PC-9 (cell line): Measurements from ENCODE around the gene GFAP. TPM values are rescaled to one million over a fixed set of nuclear protein-coding genes. Genes with fewer than 3 reads are reported as not detected.

Experiments
- BruUV-seq: library from RNA; stranded (reverse); fragments of 400-500 nt; replicated peaks from 2 replicates; lab custom pipeline; 2021; lab: Mats Ljungman, UMichigan
- CTCF ChIA-PET: fragments of 300-600 bp; sonication (Branson Sonifier 250); formaldehyde crosslinking; loops from one replicate; lab custom pipeline; 2022; ENCODE audit warnings: antibody characterized with exemption; lab: Charles Lee
- POLR2A ChIA-PET: fragments of 300-600 bp; sonication (Branson Sonifier 250); formaldehyde crosslinking; loops from one replicate; lab custom pipeline; 2022; ENCODE audit warnings: antibody characterized with exemption; ENCODE audit not compliant: unreplicated experiment; lab: Charles Lee
- DNase-seq, 2 experiments: peaks; one replicate each; pipeline versions ENCODE4 v3.0.0 to v3.0.0-alpha.2; 2015 to 2022; ENCODE audit warnings: mixed read lengths in 1 of 2
- H2AFZ ChIP-seq: fragments of 200-600 bp; sonication (generic); 2 replicates; pipeline ENCODE4 v1.8.1; 2017; ENCODE audit warnings: antibody characterized with exemption
- H3F3A ChIP-seq: fragments of 200-600 bp; sonication (generic); 2 replicates; pipeline ENCODE4 v1.8.1; 2017; ENCODE audit warnings: antibody characterized with exemption, mild to moderate bottlenecking, low read depth; ENCODE audit not compliant: insufficient read depth
- H3K27ac ChIP-seq: fragments of 200-600 bp; sonication (generic); 2 replicates; pipeline ENCODE4 v1.6.1; 2016; ENCODE audit warnings: mixed run types
- H3K27me3 ChIP-seq: fragments of 200-600 bp; sonication (generic); 2 replicates; pipeline ENCODE4 v1.6.1; 2016; ENCODE audit warnings: low read depth, mixed run types; ENCODE audit not compliant: insufficient read depth
- H3K36me3 ChIP-seq: fragments of 200-600 bp; sonication (generic); 2 replicates; pipeline ENCODE4 v1.6.1; 2016; ENCODE audit warnings: low read depth, mixed run types
- H3K4me1 ChIP-seq: fragments of 200-600 bp; sonication (generic); replicated peaks from 2 replicates; pipeline ENCODE4 v1.6.1; 2016; ENCODE audit warnings: mixed run types; ENCODE audit not compliant: insufficient read depth
- H3K4me2 ChIP-seq: fragments of 200-600 bp; sonication (generic); 2 replicates; pipeline ENCODE4 v1.6.1; 2017; ENCODE audit warnings: mixed run types
- H3K4me3 ChIP-seq: fragments of 200-600 bp; sonication (generic); 2 replicates; pipeline ENCODE4 v1.6.1; 2016; ENCODE audit warnings: mixed run types
- H3K79me2 ChIP-seq: fragments of 200-600 bp; sonication (generic); 2 replicates; pipeline ENCODE4 v1.6.1; 2017; ENCODE audit warnings: low read depth, mixed run types
- H3K9me2 ChIP-seq: fragments of 200-600 bp; sonication (generic); 2 replicates; pipeline ENCODE4 v1.8.1; 2017; ENCODE audit warnings: mild to moderate bottlenecking; ENCODE audit not compliant: insufficient read depth
- H3K9me3 ChIP-seq: fragments of 200-600 bp; sonication (generic); 2 replicates; pipeline ENCODE4 v1.8.1; 2016; ENCODE audit warnings: low read depth; ENCODE audit not compliant: insufficient read depth
- H4K20me1 ChIP-seq: fragments of 200-600 bp; sonication (generic); 2 replicates; pipeline ENCODE4 v1.8.1; 2017; ENCODE audit not compliant: insufficient read depth
- EZH2 ChIP-seq: fragments of 200-600 bp; sonication (generic); IDR thresholded peaks from 2 replicates; pipeline ENCODE4 v1.8.0; 2017; ENCODE audit warnings: antibody characterized with exemption, low read depth
- intact Hi-C: fragments of 100-400 bp; cut with micrococcal nuclease; formaldehyde crosslinking; loops from one replicate; pipeline ENCODE4 v1.10.0; 2022; ENCODE audit not compliant: unreplicated experiment
- total RNA-seq: library from RNA; stranded (reverse); gene quantifications from 2 replicates; pipeline ENCODE4 v1.2.3, GENCODE V29; 2021
- TF ChIP-seq, protein P1 (sequence below): fragments of 200-600 bp; sonication (generic); conservative IDR thresholded peaks from 2 replicates; pipeline ENCODE4 v1.6.1; 2017; ENCODE audit warnings: mixed run types, antibody characterized with exemption, mild to moderate bottlenecking, moderate library complexity

Gene GFAP
- total RNA-seq, 1 experiment from 2014 or later = not detected

DNA sequence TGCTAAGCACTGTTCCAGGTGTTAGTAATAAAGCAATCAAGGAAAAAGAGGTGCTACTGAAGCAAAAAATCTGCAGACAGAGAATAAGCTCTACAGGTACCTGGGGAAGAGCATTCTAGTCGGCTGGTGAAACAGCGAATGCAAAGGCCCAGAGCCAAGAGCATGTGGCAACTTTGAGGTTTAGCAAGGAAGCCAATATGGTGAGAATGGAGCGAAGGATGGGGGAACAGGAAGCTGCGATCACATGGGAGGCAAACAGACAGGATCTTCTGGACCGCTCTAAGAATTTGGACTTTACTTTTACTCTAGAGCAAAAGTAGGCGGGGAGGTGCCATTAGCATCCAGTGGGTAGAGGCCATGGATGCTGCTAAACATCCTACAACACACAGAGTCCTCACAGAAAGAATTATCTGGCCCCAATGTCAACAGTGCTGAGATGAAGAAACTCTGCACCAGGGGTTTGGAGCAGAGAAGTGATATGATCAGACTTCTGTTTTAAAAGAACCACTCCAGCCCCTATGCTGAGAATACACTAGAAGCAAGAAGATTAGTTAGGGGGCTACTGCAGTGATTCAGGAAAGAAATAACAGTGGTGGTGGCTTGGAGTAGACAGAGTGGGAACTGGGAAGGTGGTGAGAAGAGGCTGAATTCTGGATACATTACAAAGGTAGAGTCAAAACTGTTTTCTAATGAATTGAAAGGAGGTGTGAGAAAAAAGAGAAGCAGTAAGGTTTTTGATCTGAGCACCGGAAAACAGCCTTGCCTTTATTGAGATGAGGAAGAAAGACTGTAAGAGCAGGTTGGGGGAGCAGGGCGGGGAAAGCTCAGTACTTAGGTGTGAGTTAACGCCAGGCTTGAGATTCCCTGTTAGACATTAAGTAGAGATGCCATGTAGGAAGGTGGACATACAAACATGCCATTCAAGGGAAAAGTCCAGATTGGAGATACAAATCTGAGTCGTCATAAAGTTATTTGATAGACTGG, 27.0 kb downstream of the GFAP start:
- Histone ChIP-seq H3K27ac (no peak overlapping the region), H3K36me3 (peaks cover 31% of the 10 kb centered on the region), H3F3A (peaks cover 4% of the 10 kb centered on the region; the same call in 1 of the 2 replicates), H3K4me1 (no peaks in the 10 kb centered on the region), H4K20me1 (peaks cover 37% of the 10 kb centered on the region), H3K9me2 (no peaks in the 10 kb centered on the region), H2AFZ (no peak overlapping the region), H3K4me3 (no peak overlapping the region), H3K27me3 (no peaks in the 10 kb centered on the region), H3K9me3 (no peaks in the 10 kb centered on the region), H3K4me2 (no peak overlapping the region), H3K79me2 (peaks cover 51% of the 10 kb centered on the region)
- intact Hi-C loops = no loop called here
- no TSS peak for BruUV-seq
- ChIA-PET POLR2A (no interaction called here), CTCF (no interaction called here)
- no peak for DNase-seq
- TF ChIP-seq EZH2 = no peak
- TF ChIP-seq, protein P1, sequence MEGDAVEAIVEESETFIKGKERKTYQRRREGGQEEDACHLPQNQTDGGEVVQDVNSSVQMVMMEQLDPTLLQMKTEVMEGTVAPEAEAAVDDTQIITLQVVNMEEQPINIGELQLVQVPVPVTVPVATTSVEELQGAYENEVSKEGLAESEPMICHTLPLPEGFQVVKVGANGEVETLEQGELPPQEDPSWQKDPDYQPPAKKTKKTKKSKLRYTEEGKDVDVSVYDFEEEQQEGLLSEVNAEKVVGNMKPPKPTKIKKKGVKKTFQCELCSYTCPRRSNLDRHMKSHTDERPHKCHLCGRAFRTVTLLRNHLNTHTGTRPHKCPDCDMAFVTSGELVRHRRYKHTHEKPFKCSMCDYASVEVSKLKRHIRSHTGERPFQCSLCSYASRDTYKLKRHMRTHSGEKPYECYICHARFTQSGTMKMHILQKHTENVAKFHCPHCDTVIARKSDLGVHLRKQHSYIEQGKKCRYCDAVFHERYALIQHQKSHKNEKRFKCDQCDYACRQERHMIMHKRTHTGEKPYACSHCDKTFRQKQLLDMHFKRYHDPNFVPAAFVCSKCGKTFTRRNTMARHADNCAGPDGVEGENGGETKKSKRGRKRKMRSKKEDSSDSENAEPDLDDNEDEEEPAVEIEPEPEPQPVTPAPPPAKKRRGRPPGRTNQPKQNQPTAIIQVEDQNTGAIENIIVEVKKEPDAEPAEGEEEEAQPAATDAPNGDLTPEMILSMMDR = no peak

DNA sequence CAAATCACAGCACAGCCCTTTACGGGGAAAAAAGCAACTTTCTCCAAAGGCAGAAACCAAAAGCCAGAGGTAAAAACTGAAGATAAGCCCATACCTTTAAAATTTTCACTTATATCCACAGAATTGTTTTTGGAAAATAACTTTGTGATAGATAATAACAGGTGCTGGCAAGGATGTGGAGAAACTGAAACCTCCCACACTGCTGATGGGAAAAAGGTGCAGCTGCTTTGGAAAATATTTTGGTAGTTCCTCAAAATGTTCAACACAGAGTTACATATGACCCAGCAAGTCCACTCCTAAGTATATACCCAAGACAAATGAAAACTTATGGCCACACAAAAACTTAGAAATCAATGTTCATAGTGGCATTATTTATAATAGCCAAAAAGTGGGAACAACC, 28.3 kb downstream of the GFAP start:
- no peak for DNase-seq
- Histone ChIP-seq H3K9me2 (no peaks in the 10 kb centered on the region), H2AFZ (no peak overlapping the region), H3K4me2 (no peak overlapping the region), H3K4me3 (no peak overlapping the region), H3K4me1 (no peaks in the 10 kb centered on the region), H3K36me3 (peaks cover 33% of the 10 kb centered on the region), H3K9me3 (no peaks in the 10 kb centered on the region), H3F3A (peaks cover 9% of the 10 kb centered on the region; the same call in 1 of the 2 replicates), H3K79me2 (peaks cover 39% of the 10 kb centered on the region), H3K27ac (no peak overlapping the region), H3K27me3 (no peaks in the 10 kb centered on the region), H4K20me1 (peaks cover 37% of the 10 kb centered on the region)
- POLR2A ChIA-PET = no interaction called here
- CTCF ChIA-PET = no interaction called here
- no TSS peak for BruUV-seq
- intact Hi-C loops = no loop called here
- no peak for TF ChIP-seq EZH2

DNA sequence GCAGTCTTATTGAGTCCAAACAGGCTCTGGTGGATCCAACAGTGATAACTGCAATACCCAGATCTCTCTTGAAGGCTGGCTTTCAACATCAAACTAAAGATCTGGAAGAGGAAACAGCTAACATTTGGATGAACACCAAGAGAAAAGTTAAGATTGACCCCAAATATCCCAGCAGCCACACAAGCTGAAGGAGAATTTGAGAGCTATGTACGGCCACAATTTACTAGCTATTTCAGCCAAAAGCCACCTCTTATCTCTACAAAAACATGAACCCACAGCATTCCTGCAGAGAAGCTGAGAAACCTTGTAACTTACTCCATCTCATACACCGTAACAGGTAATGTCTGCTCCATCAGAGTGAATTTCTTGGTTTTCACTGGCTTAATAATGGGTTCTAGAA, 30.4 kb downstream of the GFAP start:
- CTCF ChIA-PET = no interaction called here
- H3K27me3 ChIP-seq = no peaks in the 10 kb centered on the region
- no peak overlapping the region for H3K4me3 ChIP-seq
- H4K20me1 ChIP-seq = peaks cover 29% of the 10 kb centered on the region
- intact Hi-C loops = no loop called here
- no peaks in the 10 kb centered on the region for H3K4me1 ChIP-seq
- DNase-seq = no peak
- BruUV-seq = no TSS peak
- H3K36me3 ChIP-seq = peaks cover 29% of the 10 kb centered on the region
- peaks cover 13% of the 10 kb centered on the region; the same call in 1 of the 2 replicates for H3F3A ChIP-seq
- H3K9me2 ChIP-seq = no peaks in the 10 kb centered on the region
- no peak for TF ChIP-seq EZH2
- H3K79me2 ChIP-seq = peaks cover 23% of the 10 kb centered on the region
- POLR2A ChIA-PET = no interaction called here
- no peak overlapping the region for H3K4me2 ChIP-seq
- no peak overlapping the region for H2AFZ ChIP-seq
- no peak overlapping the region for H3K27ac ChIP-seq
- H3K9me3 ChIP-seq = no peaks in the 10 kb centered on the region

DNA sequence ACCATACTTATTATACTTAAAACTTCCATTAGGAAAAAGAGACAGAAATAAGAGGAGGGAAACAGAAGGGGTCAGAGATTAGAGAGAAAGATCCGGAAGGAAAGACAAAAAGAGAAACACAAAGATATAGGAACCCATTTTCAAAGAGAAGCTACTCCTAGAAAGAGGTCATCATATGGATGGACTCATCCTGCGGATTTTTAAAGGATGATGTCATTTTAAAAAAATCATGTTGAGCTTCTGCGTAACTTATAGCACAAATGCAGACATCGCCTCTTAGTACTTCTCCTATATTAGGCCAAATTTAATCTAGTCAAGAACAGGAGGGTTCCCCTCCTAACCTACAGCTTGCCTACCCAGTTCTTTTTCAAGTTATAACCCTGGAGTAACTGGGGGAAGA, 34.2 kb downstream of the GFAP start:
- H2AFZ ChIP-seq = no peak overlapping the region
- H3K36me3 ChIP-seq = peaks cover 38% of the 10 kb centered on the region
- H3K4me3 ChIP-seq = no peak overlapping the region
- BruUV-seq = no TSS peak
- no peak overlapping the region for H3K4me2 ChIP-seq
- ChIA-PET POLR2A (no interaction called here), CTCF (interaction anchor here (0.6 kb wide), 1 partner anchor 164 kb away, joined by 3 read pairs; no protein-coding TSS in a partner anchor)
- intact Hi-C loops = no loop called here
- TF ChIP-seq, protein P1 = no peak
- no peak for TF ChIP-seq EZH2
- no peak overlapping the region for H3K27ac ChIP-seq
- no peak for DNase-seq
- H3K27me3 ChIP-seq = no peaks in the 10 kb centered on the region
- no peaks in the 10 kb centered on the region for H3K9me2 ChIP-seq
- no peaks in the 10 kb centered on the region for H3K4me1 ChIP-seq
- no peaks in the 10 kb centered on the region for H3K79me2 ChIP-seq
- H4K20me1 ChIP-seq = no peaks in the 10 kb centered on the region; the same call in 1 of the 2 replicates
- H3K9me3 ChIP-seq = no peaks in the 10 kb centered on the region
- H3F3A ChIP-seq = peaks cover 15% of the 10 kb centered on the region
